ENCODE data around the gene ASMT.

- TF ChIP-seq CTCF (IDR thresholded peaks at IDR 0.05; ENCODE audit: low read length) (no peak), EZH2 (IDR thresholded peaks at IDR 0.05; ENCODE audit: borderline replicate concordance, low read length) (no peak)
Measured at GRCh38 chrX:1600406-1601050, 14.3 kb upstream of the ASMT start.
